GM20431 (cell line): ENCODE data around the gene IP6K1.

Source experiments
- in situ Hi-C: fragments of 300-500 bp; cut with MseI, MboI; formaldehyde crosslinking; loops from one replicate; pipeline ENCODE4 v1.15.0; 2020; ENCODE audit warnings: low sequenced_read_pairs; ENCODE audit not compliant: unreplicated experiment

The IP6K1 gene

DNA sequence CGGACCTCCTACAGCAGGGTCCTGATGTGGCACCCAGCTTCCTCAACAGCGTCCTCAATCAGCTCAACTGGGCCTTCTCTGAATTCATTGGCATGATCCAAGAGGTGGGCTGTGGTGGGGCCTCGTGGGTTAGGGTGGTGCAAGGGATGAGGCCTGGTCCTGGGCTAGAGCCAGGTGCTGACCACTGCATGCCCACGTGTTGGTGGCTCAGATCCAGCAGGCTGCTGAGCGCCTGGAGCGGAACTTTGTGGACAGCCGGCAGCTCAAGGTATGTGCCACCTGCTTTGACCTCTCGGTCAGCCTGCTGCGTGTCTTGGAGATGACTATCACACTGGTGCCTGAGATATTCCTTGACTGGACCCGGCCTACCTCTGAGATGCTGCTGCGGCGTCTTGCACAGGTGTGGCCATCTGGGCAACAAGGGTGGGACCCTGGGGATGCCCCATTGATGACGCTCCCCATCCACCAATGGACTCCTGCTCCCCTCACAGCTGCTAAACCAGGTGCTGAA, 70.7 kb downstream of the IP6K1 start:
- in situ Hi-C loops = no loop called here

GRCh38 chr3:49714728-49715550, 71.4 kb downstream of the IP6K1 start:
- in situ Hi-C loops = no loop called here

- in situ Hi-C loops = no loop called here
Measured at GRCh38 chr3:49713336-49714105, 72.8 kb downstream of the IP6K1 start.

- in situ Hi-C loops = no loop called here
Measured at GRCh38 chr3:49712631-49713317, 73.6 kb downstream of the IP6K1 start.

- in situ Hi-C loops = no loop called here
Measured at GRCh38 chr3:49712166-49712565, 74.2 kb downstream of the IP6K1 start.

DNA sequence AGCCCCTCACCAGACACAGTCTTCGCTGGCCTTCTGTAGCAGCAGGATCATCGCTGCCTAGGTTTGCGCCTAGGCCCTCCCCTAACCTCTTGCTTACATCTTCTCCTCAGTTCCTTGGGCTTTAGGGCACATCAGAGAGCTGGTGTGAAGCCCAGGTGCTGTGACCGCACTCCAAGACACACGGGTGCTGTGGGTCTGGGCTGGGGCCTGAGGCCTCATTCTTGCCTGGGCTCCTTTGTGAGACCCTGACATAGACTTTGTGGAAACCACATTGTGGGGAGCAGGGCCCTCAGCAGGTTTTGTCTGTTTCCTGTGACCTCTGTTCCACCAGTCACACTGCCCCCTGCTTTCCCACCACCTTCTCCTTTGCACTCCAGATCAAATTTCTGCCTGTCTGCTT, 74.9 kb downstream of the IP6K1 start:
- in situ Hi-C loops = no loop called here

DNA sequence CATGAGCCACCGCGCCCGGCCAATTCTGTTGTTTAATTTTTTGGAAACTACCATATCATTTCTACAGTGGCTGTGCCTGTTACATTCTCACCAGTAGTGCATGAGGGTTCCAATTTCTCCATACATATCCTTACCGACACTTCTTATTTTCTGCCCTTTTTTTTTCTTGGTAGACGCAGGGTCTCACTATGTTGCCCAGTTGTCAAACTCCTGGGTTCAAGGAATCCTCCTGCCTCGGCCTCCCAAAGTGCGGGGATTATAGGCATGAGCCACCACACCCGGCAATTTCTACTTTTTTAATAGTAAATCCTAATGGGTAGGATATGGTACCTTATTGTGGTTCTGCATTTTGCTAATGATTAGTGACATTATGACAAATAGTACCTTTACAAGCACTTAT, 76.5 kb downstream of the IP6K1 start:
- in situ Hi-C loops = no loop called here

GRCh38 chr3:49707113-49707480, 79.2 kb downstream of the IP6K1 start:
- in situ Hi-C loops = no loop called here

DNA sequence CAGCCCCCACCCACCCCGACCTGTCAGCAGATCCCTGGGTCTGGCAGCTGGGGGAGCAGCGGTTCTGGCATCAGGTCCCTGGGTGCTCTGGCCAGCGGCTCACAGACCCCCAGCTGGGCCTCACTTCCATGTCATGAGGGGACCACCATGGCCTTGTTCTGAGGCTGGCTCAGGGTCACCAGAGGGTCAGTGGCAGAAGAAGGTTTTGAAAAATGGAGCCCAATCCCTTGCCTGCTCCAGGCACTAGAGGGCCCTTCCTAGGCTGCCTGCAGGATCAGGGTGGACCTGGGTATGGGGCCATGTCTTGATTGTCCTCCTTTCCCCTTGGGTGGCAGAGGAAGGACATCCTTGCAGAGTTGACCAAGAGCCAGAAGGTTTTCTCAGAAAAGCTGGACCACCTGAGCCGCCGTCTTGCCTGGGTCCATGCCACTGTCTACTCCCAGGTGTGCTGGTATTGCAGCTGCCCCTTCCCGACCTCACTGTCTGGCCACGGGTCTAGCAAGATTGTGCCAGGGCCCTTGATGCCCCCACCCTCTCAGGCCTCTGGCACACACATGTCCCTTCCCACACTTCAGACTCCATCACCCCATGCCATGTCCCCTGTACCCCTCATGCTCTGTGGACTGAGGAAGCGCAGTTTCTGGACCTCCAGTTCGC, 79.8 kb downstream of the IP6K1 start:
- in situ Hi-C loops = no loop called here

- in situ Hi-C loops = no loop called here
Measured at GRCh38 chr3:49705390-49705960, 80.9 kb downstream of the IP6K1 start.

- in situ Hi-C loops = no loop called here
Measured at GRCh38 chr3:49704629-49705028, 81.7 kb downstream of the IP6K1 start.

GRCh38 chr3:49703956-49704355, 82.4 kb downstream of the IP6K1 start:
- in situ Hi-C loops = no loop called here

- in situ Hi-C loops = no loop called here
Measured at GRCh38 chr3:49703443-49703927, 82.9 kb downstream of the IP6K1 start.

GRCh38 chr3:49702672-49703071, 83.7 kb downstream of the IP6K1 start:
- in situ Hi-C loops = no loop called here

- in situ Hi-C loops = no loop called here
Measured at GRCh38 chr3:49701388-49702077, 84.8 kb downstream of the IP6K1 start.

- in situ Hi-C loops = no loop called here
Measured at GRCh38 chr3:49700453-49701128, 85.8 kb downstream of the IP6K1 start.

DNA sequence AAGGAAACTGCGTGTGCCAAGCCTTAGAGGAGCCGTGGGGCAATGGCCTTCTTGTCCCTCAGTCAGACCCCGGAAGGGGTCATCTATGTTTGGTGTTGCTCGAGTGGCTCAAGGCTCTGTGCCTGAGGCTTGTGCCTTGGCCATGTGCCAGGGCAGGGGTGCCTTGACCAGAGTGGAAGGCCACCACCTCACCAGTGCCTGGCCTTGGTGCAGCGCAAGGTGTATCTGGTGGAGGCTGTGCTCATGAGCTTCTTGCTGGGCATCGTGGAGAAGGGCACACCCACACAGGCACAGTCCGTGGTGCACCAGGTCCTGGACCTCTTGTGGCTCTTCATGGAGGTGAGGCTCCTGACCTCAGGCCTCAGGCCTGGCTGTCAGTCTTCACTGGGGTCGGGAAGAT, 86.3 kb downstream of the IP6K1 start:
- in situ Hi-C loops = no loop called here

DNA sequence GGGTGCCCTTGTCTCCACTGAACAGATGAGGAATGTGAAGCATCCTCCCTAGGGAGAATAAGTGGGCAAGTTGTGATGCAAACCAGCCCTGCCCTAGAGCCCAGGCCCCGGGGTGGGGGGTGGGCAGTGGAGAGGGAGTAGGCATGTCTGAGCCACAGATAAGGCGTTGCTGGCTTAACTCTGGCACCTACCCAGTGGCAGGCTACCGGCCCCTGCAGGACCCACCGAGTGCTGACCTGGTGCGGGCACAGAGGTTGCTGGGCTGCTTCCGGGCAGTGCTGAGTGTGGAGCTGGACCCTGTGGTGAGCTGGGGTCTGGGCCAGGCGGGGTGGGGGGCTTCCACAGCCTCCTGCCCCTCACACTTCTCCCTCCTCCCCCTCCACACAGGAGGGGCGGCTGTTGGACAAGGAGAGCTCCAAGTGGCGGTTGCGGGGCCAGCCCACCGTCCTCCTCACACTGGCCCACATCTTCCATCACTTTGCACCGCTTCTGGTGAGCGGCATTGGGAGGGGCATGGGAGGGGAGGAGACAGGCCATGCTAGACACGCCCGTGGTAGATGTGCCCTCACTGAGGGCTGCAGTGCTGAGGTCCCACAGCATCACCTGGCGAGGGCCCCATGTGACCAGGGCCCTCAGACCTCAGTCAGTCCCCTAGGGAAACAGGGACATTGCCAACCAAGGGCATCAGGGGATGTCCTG, 86.9 kb downstream of the IP6K1 start:
- in situ Hi-C loops = no loop called here
